Esophagus mucosa (tissue), 1 donor: ENCODE data around the gene LSM11. TPM values are rescaled to one million over a fixed set of nuclear protein-coding genes. Genes with fewer than 3 reads are reported as not detected.

Experiments used
- ATAC-seq: fragments of 200-7000 bp; cut with Tn5 transposase; one replicate; pipeline ENCODE4 v1.9.1; 2020
- total RNA-seq: library from RNA; stranded (reverse); gene quantifications from one replicate; pipeline ENCODE4 v1.2.4, GENCODE V29; 2023
- donor health status: DM: yes; HTN: yes; CAD: no.

The LSM11 gene
- total RNA-seq, 1 donor from 2014 or later, result 2.0 TPM

DNA sequence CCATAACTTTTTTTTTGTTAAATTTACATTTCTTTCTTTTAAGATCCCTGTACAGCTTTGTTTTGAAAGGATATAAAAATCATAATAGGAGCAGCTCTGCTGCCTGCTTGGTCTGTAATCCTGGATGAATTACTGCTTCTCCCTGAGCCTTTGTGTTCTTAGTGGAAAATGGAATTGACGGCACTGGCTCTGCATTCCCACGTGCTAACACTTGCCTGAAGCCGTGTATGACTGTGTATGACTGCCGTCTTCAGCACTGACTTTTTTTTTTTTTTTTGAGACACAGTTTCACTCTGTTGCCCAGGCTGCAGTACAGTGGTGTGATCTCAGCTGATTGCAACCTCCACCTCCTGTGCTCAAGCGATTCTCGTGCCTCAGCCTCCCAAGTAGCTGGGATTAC is 7.5 kb upstream of the LSM11 start:
- peak; percentile 59 for ATAC-seq

DNA sequence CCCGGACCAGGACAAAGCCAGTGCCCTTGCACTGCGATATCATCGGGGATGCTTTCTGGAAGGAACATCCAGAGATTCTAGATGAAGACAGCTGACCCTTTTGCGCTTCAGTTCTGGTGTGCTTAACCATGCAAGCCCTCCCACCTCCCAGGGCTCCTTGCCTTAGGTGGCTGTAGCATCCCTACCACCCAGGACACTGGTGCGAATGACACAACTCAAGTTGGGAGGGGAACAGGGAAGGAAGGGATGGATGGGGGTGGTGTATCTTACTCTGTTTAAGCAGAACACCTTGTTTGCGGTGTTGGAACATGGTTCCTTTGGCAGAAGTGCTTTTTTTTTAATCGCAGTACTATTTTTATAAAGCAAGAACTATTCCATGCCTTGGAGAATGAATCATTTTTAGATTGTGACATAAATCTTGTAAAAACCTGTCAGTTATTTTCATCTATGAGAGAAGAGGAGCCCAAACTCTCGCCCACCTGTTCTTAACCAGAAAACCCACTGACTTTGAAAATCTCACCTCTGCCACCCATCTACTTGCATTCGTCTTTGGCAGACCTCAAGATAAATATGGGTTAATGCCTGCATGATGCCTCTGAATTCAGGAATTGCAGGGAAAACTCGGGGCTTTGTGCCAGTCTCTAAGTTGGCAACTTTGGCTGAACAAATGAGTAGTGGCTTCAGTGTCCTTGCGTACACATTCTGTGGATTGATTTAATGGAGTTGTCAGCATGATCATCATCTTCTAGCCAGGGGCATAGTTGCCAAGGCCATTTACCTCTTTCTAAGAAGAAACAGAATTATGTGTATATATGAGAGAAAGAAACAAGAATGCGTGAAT is 3.9 kb upstream of the LSM11 start:
- ATAC-seq, result no peak

DNA sequence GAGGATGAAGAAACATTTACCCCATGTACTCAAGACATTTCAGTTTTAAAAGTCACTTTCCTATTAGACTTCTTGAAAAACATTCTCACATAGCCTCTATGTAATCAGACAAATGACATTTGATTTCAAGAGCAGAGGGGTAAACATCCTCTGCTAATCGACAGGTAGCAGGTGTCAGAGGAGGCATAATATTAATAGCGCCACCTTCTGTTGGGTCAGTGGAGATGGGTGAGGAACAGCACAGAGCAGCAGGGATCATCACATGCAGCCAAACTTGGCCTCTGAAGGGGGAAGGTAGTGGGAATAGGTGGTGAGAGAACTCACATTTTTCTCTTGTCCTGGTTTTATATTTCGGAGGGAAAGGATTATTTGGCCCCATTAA is 3.3 kb upstream of the LSM11 start:
- no peak for ATAC-seq

DNA sequence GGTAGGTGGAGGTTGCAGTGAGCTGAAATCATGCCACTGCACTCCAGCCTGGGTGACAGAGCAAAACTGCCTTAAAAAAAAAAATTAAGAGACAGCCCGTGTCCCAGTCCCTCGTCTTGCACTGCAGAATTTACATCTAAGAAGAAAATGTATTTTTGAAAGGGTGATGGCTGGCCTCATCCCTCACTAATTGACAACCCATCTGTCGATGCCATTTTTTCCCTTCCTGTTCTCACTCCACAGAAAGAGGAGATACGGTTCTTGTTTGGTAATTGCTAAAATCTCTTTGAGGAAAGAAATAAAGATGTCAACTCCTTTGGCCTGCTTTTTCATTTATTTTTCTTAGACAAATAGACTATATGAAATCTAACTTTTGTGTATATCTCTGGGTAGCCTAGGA is 2.4 kb upstream of the LSM11 start:
- ATAC-seq, result no peak

DNA sequence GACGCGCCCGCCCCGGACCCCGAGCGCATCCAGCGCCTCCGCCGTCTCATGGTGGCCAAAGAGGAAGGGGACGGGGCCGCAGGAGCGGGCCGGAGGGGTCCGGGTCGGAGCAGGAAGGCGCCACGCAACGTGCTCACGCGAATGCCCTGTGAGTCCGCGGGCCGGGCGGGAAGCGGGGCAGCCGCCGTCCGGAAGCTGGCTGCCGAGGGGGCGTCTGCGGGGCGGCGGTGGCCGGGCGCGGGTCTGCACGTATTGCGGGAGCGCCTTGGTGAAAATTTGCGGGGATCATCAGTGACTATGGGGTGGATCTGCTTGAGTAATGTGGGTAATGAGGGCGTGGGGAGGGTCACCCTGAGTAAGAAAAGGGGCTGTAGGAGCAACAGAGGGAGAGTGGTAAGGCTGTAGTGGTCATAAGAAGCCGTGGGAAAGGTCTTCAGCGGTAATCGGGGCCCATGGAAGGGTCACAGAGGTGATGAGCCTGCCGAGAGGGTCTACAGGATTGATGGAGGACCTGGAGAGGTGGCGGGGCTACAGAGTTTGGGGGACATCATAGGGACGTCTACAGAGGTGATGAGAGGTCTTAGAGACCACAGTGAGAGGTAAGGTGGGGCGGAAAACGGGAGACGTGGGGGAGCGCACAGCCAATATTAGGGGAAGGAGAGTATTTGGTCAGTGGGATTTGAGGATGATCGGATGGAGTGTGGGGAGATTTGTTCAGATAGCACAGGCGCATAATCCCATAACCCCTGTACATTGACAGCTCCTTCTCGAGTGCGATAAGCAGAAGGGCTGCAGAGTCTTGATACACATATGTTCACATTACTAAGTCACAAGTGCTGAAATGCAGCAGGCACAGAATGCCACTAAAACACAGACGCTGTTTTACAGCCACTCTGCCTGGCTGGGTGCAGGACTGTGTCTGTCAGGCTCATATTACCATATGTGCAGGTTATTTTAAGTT is 819 bp downstream of the LSM11 start:
- peak; percentile 11 for ATAC-seq

DNA sequence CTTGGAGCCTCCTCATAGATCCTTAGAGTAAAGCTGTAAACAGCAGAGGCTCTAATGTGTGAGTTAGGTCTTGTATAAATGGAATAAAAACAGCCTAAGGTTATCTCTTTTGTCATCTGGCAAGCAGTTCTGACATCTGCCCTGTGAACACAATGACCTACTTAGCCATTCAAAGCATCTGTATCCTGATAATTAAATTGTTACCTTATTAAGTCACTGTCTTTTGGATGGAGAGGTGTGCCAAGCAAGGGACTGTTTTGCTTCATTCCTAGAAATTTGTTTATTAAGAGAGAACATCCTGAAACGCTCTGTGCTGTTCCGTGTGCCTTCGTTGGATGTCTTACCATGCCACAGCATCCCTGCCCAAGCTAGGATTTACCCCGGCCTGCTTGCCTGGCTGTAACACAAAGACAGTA is 1.5 kb downstream of the LSM11 start:
- no peak for ATAC-seq

DNA sequence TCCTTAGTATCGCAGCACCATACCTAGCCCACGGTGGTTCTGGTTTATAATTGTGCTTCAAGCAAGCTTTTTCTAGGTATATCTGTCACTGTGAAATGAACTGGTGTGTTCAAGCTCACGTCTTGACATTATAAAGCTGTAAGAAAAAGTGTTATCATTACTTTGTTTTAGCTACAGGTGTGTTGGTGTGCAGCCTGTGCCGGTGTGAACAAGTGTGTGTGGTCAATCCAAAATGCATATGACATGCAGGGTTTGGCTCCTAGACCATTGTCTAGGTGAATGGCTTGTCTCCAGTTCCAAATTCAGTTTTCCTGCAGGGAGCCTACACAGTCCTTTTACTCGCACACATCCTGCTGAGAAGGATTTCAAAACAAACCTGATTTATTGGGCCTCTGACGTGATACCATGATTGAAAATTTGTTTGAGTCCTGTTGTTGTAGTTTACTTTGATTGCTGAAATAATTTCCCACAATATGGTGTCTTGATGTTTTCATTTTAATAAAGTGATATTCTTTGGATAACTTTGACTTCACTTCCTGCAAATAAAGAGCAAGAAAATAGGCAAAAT is 3.7 kb downstream of the LSM11 start:
- ATAC-seq, result no peak

DNA sequence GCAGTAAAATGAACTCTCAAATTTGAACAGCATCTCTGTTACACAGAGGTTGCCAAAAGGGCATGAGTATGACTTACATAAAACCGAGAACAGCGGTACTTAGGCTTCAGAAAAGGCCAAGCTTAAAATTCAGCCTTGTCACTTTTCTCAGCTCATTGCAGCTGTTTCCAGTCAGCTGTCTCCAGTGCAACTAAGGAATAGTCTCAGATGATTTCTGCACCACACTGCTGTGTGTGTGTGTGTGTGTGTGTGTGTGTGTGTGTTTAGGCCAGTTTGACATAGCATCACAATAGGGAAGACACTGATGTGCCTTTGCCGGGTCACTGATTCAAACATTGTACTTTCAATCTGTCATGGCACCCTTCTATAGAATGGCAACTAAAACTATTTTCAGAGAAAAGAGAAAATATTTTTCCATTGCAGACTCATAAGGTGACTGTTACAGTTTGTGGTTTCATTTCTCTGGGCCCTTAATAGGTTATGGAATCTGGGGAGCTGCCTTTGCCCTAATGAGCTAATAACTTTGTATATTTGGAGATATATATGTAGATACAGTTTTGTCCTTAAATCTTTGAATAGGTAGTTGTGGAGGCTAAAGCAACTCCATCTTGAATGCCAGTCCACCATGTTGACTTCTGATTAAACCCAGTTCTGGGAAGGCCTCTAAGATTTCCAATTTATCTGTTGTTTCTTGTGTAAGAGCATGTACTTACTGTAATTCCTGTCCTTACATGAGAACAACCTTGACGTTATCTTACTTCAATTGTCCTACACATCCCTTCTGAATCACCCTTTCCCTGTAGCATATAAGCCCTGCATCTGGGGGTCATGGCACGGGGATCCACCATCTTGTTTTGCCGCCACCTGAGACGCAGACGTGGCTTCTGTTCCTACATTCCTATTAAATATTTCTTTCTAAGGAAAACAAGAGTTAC is 4.5 kb downstream of the LSM11 start:
- ATAC-seq, result no peak

DNA sequence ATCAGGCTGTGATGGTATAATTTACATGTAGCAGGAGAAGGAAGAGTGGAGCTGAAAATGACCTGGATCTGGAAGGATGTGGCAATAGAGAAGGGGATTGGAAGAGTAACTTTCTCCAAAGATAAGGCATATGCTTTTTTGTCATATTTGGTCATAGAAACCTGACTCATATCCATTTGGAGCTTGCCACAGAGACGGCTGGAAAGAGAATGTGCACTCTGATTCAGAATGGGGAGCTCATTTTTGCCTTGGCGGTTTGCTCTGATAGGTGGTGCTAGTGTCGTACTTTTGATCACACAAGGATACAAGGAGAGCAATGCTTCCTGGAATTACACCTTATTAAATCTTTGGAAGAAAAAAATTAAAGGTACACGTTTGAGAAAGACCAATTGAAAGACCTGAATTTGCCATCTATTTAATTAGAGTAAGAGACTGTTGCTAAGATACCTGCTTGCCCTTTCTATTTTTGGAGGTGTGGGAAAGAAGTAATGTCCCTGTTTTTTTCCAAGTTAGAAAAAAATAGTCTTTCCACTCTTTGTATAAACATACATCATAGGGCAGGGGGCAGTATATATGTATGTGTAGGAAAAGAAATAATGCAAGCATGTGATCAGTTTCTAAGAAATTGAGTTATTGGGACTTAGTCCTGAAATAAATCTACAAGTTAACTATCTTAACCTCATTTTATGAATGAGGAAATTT is 5.4 kb downstream of the LSM11 start:
- ATAC-seq, result peak; percentile 33

DNA sequence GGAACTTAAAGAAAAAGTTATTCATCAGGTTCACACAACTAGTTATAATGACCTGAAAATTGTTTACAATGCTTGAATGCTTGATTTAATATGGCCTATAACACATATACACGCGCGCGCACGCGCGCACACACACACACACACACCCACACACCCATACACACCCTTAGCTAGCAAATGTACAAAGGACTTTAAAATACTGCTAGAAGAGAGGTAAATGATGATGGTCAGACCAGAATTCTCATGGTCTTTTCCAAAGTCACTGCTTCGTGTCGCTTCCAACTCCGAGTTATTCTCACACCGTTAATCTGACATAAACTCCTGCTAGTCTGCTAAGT is 5.9 kb downstream of the LSM11 start:
- ATAC-seq, result no peak

DNA sequence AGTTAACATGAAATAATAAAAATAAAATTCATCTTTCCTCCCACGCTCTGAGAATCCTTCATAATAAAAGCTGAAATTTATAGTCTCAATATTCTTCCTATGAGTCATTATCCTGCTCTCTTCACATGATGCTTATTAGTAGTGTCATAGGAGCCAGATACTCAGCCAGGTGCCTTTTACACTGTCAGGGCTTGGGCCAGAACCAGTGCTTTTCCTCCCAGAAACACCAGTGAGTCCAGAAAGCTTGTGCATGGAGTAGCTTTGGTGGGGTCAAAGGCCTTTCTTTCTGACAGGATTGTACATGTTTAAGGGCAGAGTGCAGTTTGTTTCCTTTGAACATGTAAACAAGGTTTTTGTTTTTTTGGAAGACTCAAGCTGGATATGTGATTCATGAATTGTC is 6.8 kb downstream of the LSM11 start:
- ATAC-seq, result peak; percentile 44

DNA sequence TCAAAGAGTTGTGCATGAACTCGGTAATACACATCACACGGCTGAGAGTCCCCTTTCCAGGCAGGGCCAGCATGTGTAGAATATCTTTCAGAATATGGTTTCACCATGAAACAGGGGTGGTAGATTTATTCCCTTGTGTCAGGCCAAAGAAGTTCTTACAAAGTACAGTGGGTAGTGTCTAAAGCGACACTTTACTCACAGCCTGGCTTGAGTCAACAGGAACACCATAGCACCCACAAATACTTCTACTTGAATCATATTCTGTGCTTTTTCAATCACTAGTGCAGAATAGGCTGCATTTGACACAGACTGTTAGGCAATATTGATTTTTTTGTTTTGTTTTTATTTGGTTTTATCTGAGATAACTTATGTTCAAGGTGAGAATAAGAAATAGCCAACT is 12.6 kb downstream of the LSM11 start:
- ATAC-seq, result no peak

DNA sequence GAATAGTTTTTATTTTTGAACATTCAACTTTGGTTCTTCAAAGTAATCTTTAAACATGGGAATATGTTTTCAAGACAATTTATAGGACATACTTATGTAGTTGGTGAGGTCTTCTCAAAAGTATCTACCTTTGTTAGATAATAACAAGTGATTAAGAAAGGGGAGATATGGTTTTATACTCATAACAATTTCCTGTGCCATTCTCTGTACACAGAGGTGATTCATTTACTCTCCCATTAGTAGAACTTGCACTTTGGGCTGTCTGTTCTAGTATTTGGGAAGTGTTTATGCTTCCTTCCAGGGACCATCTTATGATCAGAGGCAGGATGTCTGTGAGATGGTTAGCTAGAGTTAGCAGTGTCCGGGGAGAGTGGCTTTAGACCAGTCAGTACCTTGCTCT is 15.2 kb downstream of the LSM11 start:
- no peak for ATAC-seq

DNA sequence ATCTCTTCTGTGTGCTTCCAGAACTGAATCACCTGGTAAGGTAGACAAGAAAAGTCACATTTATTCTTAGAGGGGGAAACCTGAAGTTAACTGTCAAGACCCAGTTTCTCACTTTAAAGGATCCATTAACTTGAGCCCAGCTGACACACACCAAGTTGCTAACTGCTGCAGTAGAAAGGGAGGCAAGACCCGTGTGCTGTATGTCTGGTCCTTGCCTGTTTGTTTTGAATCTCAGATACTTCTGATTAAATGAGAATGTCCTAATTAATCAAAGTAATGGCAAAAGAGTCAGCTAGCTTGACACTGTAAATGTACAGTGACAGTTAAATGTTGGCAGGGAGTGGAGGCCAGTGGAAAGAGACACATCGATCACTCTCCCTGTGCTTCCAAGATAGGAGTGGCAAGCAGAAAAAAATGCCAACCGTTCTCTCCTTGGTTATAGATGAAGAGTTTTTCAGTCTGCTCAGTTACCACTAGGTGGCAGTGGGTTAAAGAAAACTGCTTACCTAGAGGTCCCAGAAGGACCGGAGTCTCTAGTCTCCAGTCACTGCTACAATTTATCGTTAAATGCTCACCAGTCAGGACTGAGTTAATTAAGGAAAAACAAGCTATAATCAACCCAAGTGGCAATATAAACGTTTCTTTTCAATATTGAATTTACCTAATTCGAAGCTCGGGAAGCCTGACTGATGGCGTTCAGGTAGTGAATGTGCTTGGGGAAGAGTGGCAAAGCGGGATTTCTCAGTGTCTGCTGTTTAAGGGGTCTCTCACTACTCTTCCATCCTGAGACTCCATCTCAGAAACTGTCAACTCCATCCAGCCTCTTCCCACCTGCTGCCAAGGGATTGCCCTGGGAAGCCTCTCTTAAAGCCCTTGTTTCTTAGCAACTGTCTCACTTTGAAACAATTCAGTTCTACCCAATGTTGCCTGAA is 18.4 kb downstream of the LSM11 start:
- peak; percentile 89 for ATAC-seq

DNA sequence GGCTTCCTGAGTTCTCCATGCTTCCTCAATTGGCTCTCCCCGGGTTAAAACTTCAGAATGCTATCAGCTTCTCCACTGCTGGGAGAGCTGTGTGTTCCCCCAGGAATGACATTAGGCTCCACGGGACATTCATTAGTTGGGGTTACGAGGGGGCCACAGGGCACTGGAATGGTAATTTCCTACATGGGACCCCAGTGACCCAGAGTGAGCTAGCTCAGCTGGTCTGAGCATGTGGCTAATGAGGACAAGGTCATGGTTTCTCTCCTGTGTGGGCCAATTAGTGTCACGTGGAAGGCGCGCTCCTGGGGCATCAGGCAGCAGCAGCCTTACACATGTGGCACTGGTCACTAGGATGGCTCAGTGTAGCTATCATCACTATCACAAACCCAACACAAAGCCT is 21.0 kb downstream of the LSM11 start:
- ATAC-seq, result no peak

DNA sequence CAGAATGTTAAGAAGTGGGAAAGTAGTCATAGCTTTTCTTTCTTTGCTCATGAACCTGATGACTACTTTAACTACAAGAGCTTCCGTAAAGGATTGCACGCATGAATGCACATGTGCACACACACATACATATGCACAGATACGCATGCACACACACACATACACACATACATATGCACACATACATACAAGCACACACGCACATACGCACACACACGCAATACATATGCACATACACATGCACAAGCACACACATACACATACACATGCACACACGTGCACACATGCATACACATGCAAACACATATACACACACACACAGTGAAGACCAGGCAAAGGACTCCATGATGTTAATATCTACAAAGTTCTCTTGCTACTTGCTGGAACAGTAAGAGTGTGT is 22.9 kb downstream of the LSM11 start:
- no peak for ATAC-seq

DNA sequence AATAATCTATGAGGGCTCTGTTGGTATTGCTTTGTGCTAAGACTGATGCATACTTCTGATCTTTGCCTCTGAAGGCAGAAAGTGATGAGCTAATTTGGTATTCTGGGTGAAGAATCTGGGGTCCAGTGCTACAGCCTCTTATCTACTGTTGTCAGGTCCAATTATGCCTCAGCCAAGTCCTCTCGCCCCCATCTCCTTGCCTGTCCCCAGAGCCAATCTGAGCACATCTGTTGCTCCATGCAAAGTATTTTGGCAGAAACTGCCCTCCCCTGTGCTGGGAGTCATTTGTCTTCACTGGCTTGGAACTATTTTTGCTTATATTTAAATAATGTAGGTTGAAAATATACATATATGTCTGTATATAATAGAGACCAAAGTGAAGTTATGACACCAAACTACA is 23.4 kb downstream of the LSM11 start:
- ATAC-seq, result no peak

DNA sequence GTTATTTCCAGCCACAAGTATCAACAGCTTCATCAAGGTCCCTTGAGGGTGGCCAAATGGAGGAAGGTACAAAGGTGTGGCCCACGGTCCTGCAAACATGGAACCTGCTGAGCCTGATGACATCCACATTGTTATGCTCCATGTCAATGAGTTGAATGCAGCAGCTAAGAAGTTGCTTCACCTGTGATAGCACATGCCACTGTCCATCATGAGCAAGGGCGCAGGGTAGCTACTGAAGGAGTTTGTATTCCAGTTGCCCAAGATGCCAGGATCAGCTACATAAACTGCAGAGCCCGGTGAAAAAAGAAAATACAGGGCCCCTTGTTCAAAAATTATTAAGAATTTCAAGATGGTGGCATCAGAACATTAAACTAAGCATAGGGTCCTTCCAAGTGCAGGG is 24.2 kb downstream of the LSM11 start:
- ATAC-seq, result peak; percentile 32

DNA sequence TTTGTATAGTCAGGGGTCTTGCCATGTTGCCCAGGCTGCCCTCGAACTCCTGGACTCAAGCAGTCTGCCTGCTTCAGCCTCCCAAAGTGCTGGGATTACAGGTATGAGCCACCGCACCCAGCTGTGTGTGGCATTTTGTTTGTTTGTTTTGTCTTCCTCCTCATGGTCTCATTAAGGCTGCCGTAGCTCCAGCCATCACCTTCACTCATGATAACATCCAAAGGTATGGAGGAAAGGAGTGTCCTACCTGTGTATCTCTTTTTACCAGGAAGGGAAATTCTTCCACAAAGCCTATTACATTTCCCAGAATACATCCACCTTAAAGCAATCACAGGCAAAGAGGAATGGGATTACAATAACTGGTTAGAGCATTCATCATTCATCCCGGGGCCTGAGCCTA is 27.2 kb downstream of the LSM11 start:
- ATAC-seq, result no peak

DNA sequence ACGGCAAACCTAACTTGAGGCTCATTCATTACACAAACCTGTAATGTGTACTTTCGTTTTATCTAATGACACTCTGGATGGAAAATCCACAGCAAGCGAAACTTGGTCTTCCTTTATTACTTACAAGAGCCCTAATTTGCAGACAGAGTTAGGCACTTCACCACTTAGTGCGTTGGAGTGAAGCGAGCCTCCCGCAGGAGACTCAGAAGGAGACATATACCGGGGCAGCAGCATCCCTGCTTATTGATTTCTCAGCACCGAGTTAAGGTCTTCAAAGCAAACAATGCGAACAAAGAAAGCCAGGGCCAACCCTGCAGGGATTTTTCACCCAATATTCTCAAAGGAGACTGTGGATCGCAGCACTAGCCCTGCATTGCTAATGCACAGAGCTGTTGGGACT is 28.6 kb downstream of the LSM11 start:
- no peak for ATAC-seq
